ENCODE results near the gene CLEC9A.
A peak's percentile ranks its signal among the peaks of the same experiment; 100 is the strongest.
"Not testable (repeated sequence)": the region's sequence is repeated elsewhere in the genome, so short reads cannot be mapped to it uniquely, and the experiment has no call there.

CLEC9A gene

GRCh38 chr12:10030446-10030845, at the start of gene CLEC9A:
Gene CLEC9A, plus strand, starts transcription at chr12:10030682. Its CDS starts 22,006 bp downstream, at chr12:10052688.
- DNase-seq: no peak

GRCh38 chr12:9991876-9992275, 38.6 kb upstream of the CLEC9A start:
- no peak for DNase-seq

GRCh38 chr12:9992296-9992695, 38.2 kb upstream of the CLEC9A start:
- no peak for DNase-seq

GRCh38 chr12:9999016-9999415, 31.5 kb upstream of the CLEC9A start, which contains the start of gene CLEC1B:
Gene CLEC1B, minus strand, starts transcription at chr12:9999121. Its CDS starts 21 bp downstream, at chr12:9999100.
- DNase-seq: no peak

GRCh38 chr12:10001171-10001776, 29.2 kb upstream of the CLEC9A start:
- DNase-seq: no peak

GRCh38 chr12:10012630-10013330, 17.7 kb upstream of the CLEC9A start:
- DNase-seq: no peak

GRCh38 chr12:10015450-10015849, 15.0 kb upstream of the CLEC9A start:
- DNase-seq: no peak

- peak; percentile 34 for DNase-seq
These were observed 13.6 kb upstream of the CLEC9A start for GRCh38 chr12:10016881-10017280.

GRCh38 chr12:10018386-10018785, 12.1 kb upstream of the CLEC9A start:
- no peak for DNase-seq

GRCh38 chr12:10021342-10021741, 9.1 kb upstream of the CLEC9A start:
- no peak for DNase-seq

GRCh38 chr12:10025236-10025635, 5.2 kb upstream of the CLEC9A start:
- DNase-seq: no peak

- DNase-seq: not testable (repeated sequence)
These were observed 3.8 kb upstream of the CLEC9A start for GRCh38 chr12:10026666-10027065.

GRCh38 chr12:10027311-10027710, 3.2 kb upstream of the CLEC9A start:
- DNase-seq: peak; percentile 67

GRCh38 chr12:10027721-10028120, 2.8 kb upstream of the CLEC9A start:
- DNase-seq: peak; percentile 51

- peak; percentile 73 for DNase-seq
These were observed 839 bp downstream of the CLEC9A start for GRCh38 chr12:10031321-10031720.

- DNase-seq: peak; percentile 94
These were observed 1.3 kb downstream of the CLEC9A start for GRCh38 chr12:10031771-10032175.

GRCh38 chr12:10033783-10034545, 3.5 kb downstream of the CLEC9A start:
- peak; percentile 25 for DNase-seq

- no peak for DNase-seq
These were observed 11.7 kb downstream of the CLEC9A start for GRCh38 chr12:10042167-10042566.

- DNase-seq: no peak
These were observed 18.0 kb downstream of the CLEC9A start for GRCh38 chr12:10048526-10048925.

- DNase-seq: no peak
These were observed 21.9 kb downstream of the CLEC9A start for GRCh38 chr12:10052193-10052913.

- DNase-seq: no peak
These were observed 27.9 kb downstream of the CLEC9A start for GRCh38 chr12:10058387-10058786.

GRCh38 chr12:10065241-10065640, 34.8 kb downstream of the CLEC9A start:
- DNase-seq: no peak

GRCh38 chr12:10067264-10067663, 36.8 kb downstream of the CLEC9A start:
- no peak for DNase-seq

Data from EL (cell line).